Vagina (tissue), 2 donors: ENCODE measurements around the gene YIF1A. TPM values are rescaled to one million over a fixed set of nuclear protein-coding genes. Genes with fewer than 3 reads are reported as not detected.

Source experiments
- DNase-seq, 2 donors: peaks; one replicate each; pipeline ENCODE4 v3.0.0-alpha.2; 2017; ENCODE audit errors: extremely low spot score in 2 of 2
- H3K27ac ChIP-seq: fragments of 200-600 bp; sonication (generic); one replicate; pipeline ENCODE4 v1.5.1; 2019
- H3K27me3 ChIP-seq: fragments of 200-600 bp; sonication (generic); one replicate; pipeline ENCODE4 v1.5.1; 2019
- H3K36me3 ChIP-seq, 2 donors: fragments of 200-600 bp; sonication (generic); one replicate each; pipeline ENCODE4 v1.5.1; 2017 to 2019
- H3K4me1 ChIP-seq: fragments of 200-600 bp; sonication (generic); one replicate; pipeline ENCODE4 v1.5.1; 2019
- H3K4me3 ChIP-seq, 2 donors: fragments of 200-600 bp; sonication (generic); 1 replicate in 1 of 2; 2 replicates in 1 of 2; pipeline ENCODE4 v1.5.1; 2016 to 2019
- H3K9me3 ChIP-seq: fragments of 200-600 bp; sonication (generic); one replicate; pipeline ENCODE4 v1.5.1; 2019
- CTCF ChIP-seq, 3 experiments: fragments of 450-650 bp in 2 of 3; fragments of 200-600 bp in 1 of 3; sonication (generic) in 1 of 3; IDR thresholded peaks; one replicate each; pipeline ENCODE4 v1.5.1; 2017 to 2019; ENCODE audit warnings: antibody characterized with exemption in 3 of 3, mild to moderate bottlenecking in 2 of 3, moderate library complexity in 2 of 3
- POLR2A ChIP-seq, 2 donors: fragments of 450-650 bp; IDR thresholded peaks; one replicate each; pipeline ENCODE4 v1.6.1; 2017; ENCODE audit warnings: antibody characterized with exemption in 2 of 2, mild to moderate bottlenecking in 2 of 2, moderate library complexity in 2 of 2
- POLR2AphosphoS5 ChIP-seq, 2 donors: sonication (generic); formaldehyde crosslinking; IDR thresholded peaks; one replicate each; pipeline ENCODE4 v1.9.0; 2017; ENCODE audit warnings: antibody characterized with exemption in 2 of 2, mild to moderate bottlenecking in 2 of 2, low read depth in 1 of 2; ENCODE audit not compliant: insufficient read depth in 1 of 2
- intact Hi-C: fragments of 100-400 bp; cut with DNase I; formaldehyde crosslinking; loops from one replicate; pipeline ENCODE4 v1.15.1; 2023
- total RNA-seq: library from RNA; depleted of rRNA; stranded (reverse); fragments of >200 nt; gene quantifications from one replicate; pipeline ENCODE4 v1.2.3, GENCODE V29; 2016

YIF1A gene
- total RNA-seq, 1 donor from 2014 or later = 130 TPM

- peak; percentile 100 for DNase-seq
- H3K4me1 ChIP-seq = peaks cover 41% of the 10 kb centered on the region
Observed at GRCh38 chr11:66268244-66268951, 20.5 kb downstream of the YIF1A start, which contains the start of gene RAB1B. RAB1B (plus strand) TSS chr11:66268639; CDS start chr11:66268680, 41 bp downstream.

DNA sequence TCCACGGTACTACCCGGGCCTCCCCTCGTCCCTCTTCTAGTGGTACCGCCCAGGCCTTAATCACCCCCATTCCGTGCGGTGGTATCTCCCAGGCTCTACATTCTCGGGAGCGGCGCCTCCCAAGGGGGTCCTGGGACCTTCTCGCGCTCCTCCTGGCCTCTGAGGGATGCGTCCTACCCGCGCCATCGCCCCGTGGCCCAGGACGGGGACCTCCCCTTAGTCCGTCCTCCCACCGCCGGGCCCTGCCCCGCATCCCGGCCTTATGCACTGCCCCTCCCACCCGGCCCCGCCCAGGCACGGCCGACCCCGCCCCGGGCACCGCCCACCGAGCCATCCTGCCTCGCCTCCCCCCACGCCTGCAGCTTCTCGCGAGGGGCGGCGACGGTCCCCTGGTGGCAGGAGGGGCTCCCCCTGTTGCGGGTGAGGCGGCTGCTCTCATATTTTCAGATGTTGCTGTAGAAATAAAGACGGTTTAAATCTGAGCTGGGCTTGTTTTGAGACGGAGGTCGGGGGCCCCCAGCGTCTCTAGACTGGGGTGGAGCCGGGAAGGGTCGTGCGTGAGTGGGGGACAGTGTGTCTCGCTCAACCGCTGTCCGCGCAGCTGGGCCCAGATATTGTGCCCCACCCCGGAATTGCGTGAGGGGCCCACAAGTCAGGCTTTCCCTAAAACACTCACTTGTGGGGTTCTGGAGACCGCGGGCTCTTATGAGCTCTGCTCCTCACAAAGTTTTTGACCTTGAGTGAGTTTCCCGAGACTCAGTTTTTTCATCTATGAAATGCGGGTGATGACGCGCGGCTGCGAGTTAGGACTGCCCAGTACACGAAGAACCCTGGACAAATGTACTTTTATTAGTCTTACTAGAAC lies 21.3 kb downstream of the YIF1A start:
- DNase-seq = peak in 1 of 2 donors; percentile 96
- Histone ChIP-seq H3K4me3 (peak overlapping the region; percentile 92 to 97), H3K36me3 (peaks cover 0 to 26% of the 10 kb centered on the region in 2 donors), H3K9me3 (no peaks in the 10 kb centered on the region), H3K27me3 (no peaks in the 10 kb centered on the region), H3K4me1 (peaks cover 39% of the 10 kb centered on the region), H3K27ac (peak overlapping the region; percentile 98)
- intact Hi-C loops = no loop called here
- peak in 1 of 2 donors; percentile 79 for TF ChIP-seq POLR2A (IDR thresholded peaks at IDR 0.05)
- no peak for TF ChIP-seq CTCF (IDR thresholded peaks at IDR 0.05)
- peak in 1 of 2 donors; percentile 94 for TF ChIP-seq POLR2AphosphoS5 (IDR thresholded peaks at IDR 0.05; ENCODE audit: insufficient read depth in 1 of 2, low read depth in 1 of 2)

More at GRCh38 chr11:66268244-66268951, 20.5 kb downstream of the YIF1A start, which contains the start of gene RAB1B:
- Histone ChIP-seq H3K27me3 (no peaks in the 10 kb centered on the region), H3K9me3 (no peaks in the 10 kb centered on the region), H3K27ac (peak within 1 kb of the TSS; percentile 98), H3K4me3 (peak within 1 kb of the TSS; percentile 92 to 97), H3K36me3 (peaks cover 0 to 28% of the 10 kb centered on the region in 2 donors)
- no peak for TF ChIP-seq CTCF (IDR thresholded peaks at IDR 0.05)
- peak in 1 of 2 donors; percentile 79 for TF ChIP-seq POLR2A (IDR thresholded peaks at IDR 0.05)
- TF ChIP-seq POLR2AphosphoS5 (IDR thresholded peaks at IDR 0.05; ENCODE audit: insufficient read depth in 1 of 2, low read depth in 1 of 2) = peak; percentile 86 to 89
- intact Hi-C loops = no loop called here

- Histone ChIP-seq H3K36me3 (peaks cover 0 to 26% of the 10 kb centered on the region in 2 donors), H3K27ac (peak overlapping the region; percentile 98), H3K9me3 (no peaks in the 10 kb centered on the region), H3K4me3 (peak overlapping the region; percentile 92 to 97), H3K4me1 (peaks cover 39% of the 10 kb centered on the region), H3K27me3 (no peaks in the 10 kb centered on the region)
- intact Hi-C loops = no loop called here
- DNase-seq = no peak
- TF ChIP-seq POLR2AphosphoS5 (IDR thresholded peaks at IDR 0.05; ENCODE audit: insufficient read depth in 1 of 2, low read depth in 1 of 2) (no peak), POLR2A (IDR thresholded peaks at IDR 0.05) (no peak), CTCF (IDR thresholded peaks at IDR 0.05) (no peak)
Observed at GRCh38 chr11:66267039-66267378, 21.9 kb downstream of the YIF1A start.

DNA sequence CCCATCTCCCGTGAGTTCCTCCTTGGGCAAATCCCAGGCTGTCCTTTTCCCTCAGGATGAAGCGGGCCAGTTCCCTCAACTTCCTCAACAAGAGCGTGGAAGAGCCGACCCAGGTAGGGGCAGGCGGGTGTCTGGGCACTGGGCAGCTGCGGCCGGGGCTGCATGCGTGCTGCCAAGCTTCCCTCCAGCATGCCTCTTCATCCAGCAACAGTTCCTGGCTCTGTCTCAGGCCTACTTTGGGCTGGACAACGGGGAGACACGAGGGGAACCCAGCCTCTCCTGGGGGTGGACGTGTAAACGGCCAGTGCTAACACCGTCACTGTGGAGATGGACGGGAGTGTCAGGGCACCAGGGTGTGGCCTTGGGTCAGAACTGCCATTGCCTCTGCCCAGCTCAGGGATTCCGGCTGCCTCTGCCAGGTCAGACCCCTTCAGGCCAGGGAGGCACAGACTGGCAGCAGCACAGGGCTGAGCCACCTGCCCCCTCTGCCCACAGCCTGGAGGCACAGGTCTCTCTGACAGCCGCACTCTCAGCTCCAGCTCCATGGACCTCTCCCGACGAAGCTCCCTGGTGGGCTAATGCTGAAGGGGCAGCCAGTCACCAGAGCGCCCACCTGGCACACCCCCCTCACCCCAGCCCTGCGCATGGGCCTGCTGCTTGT lies 22.4 kb downstream of the YIF1A start:
- H3K27me3 ChIP-seq = no peaks in the 10 kb centered on the region
- intact Hi-C loops = no loop called here
- no peak for TF ChIP-seq POLR2A (IDR thresholded peaks at IDR 0.05)
- no peak for TF ChIP-seq POLR2AphosphoS5 (IDR thresholded peaks at IDR 0.05; ENCODE audit: insufficient read depth in 1 of 2, low read depth in 1 of 2)
- no peak for TF ChIP-seq CTCF (IDR thresholded peaks at IDR 0.05)
- peaks cover 35% of the 10 kb centered on the region for H3K4me1 ChIP-seq
- H3K36me3 ChIP-seq = peaks cover 0 to 26% of the 10 kb centered on the region in 2 donors
- peak overlapping the region; percentile 92 to 97 for H3K4me3 ChIP-seq
- peak overlapping the region; percentile 98 for H3K27ac ChIP-seq
- H3K9me3 ChIP-seq = no peaks in the 10 kb centered on the region
- DNase-seq = no peak
